ENCODE data around the gene F2. TPM values are rescaled to one million over a fixed set of nuclear protein-coding genes. Genes with fewer than 3 reads are reported as not detected.
A peak's percentile ranks its signal among the peaks of the same experiment; 100 is the strongest.

Gene F2
- total and polyA plus RNA-seq, 2 of the 13 experiments (the other 11 are each of a cell fraction or from before 2014, with no cell fraction given): 330 to 801 TPM

- TF ChIP-seq AKNA (CRISPR knock-in tag; IDR thresholded peaks at IDR 0.05; ENCODE audit: borderline replicate concordance) (no peak; the same call in 1 of the 2 replicates), ZNF878 (CRISPR knock-in tag; IDR thresholded peaks at IDR 0.05) (0 out of 2 replicates have a peak, but pooled peaks have one; percentile 19), ATF4 (CRISPR knock-in tag; IDR thresholded peaks at IDR 0.05) (peak in 1 of 2 experiments; percentile 87; a peak in 2 of 4 replicates), TBX3 (IDR thresholded peaks at IDR 0.05; ENCODE audit: borderline replicate concordance) (no peak), GABPA (IDR thresholded peaks at IDR 0.05; ENCODE audit: low read depth, low read length) (no peak), GABPA (CRISPR knock-in tag; IDR thresholded peaks at IDR 0.05; ENCODE audit: low read depth) (peak; percentile 72), DDIT3 (CRISPR knock-in tag; IDR thresholded peaks at IDR 0.05) (no peak), TEAD2 (CRISPR knock-in tag; IDR thresholded peaks at IDR 0.05) (no peak), ZNF670 (CRISPR knock-in tag; IDR thresholded peaks at IDR 0.05; ENCODE audit: borderline replicate concordance) (peak; percentile 83; the same call in 1 of the 2 replicates), ZSCAN12 (CRISPR knock-in tag; IDR thresholded peaks at IDR 0.05) (no peak), RBFOX2 (IDR thresholded peaks at IDR 0.05; ENCODE audit: low read depth, low read length) (peak; percentile 91), HDAC2 (CRISPR knock-in tag; IDR thresholded peaks at IDR 0.05) (peak; percentile 92), HNF1A (IDR thresholded peaks at IDR 0.05; ENCODE audit: low read depth) (peak; percentile 98), HNF1A (CRISPR knock-in tag; IDR thresholded peaks at IDR 0.05; ENCODE audit: borderline replicate concordance) (peak; percentile 100), JUND (CRISPR knock-in tag; IDR thresholded peaks at IDR 0.05) (peak; percentile 81; the same call in 1 of the 2 replicates), MIXL1 (CRISPR knock-in tag; IDR thresholded peaks at IDR 0.05) (peak; percentile 88), NAIF1 (CRISPR knock-in tag; IDR thresholded peaks at IDR 0.05; ENCODE audit: borderline replicate concordance) (no peak), ZFP82 (CRISPR knock-in tag; IDR thresholded peaks at IDR 0.05; ENCODE audit: borderline replicate concordance) (peak; percentile 94), ZNF615 (CRISPR knock-in tag; IDR thresholded peaks at IDR 0.05; ENCODE audit: borderline replicate concordance) (no peak)
These were observed at the start of gene F2 (continued) for GRCh38 chr11:46719048-46719542.
